ENCODE results near the gene CD2BP2. TPM values are rescaled to one million over a fixed set of nuclear protein-coding genes. Genes with fewer than 3 reads are reported as not detected.
"Not testable (repeated sequence)": the region's sequence is repeated elsewhere in the genome, so short reads cannot be mapped to it uniquely, and the experiment has no call there.

The CD2BP2 gene
- 20.7 and 22.8 TPM in 2 replicates for total RNA-seq (2014; rRNA removed; shearing (Covaris generic))

DNA sequence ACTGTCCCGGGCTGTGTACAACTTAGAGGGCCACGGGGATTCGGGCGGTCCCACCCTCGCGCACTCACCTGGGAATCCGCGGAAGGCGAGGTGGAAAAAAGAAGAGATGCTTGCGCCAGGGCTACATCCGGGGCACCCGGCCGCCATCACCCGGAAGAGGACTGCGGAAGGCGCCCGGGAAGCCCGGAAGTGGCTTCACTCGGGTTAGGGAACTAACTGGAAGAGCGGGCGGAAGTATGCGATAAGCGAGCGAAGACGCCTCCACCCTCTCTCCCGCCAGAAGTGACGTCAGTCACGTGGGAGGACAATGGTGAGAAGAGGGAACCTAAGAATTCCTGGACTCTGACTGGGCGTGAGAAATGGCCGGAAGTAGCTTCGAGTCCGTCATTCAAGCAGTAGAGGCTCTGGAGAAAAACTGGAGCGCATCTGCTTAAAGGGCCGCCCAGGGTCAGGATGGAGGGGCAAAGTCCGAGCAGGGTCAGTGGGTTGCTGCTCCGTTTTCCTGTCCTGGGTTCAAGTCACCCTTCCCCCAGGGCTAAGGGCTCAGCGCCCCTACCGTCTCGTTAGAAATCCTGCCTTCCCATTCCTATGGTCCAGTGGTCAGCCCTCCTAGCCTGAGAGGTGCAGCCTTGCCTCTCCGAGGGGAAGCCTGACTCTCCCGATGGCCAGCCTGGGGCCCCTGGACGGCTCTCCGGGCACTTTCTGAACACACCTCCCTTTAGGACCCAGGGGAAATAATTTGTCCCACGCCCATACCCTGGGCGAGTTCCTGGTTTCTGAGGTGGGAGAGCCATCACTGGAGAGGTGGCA, at the start of gene CD2BP2:
Gene CD2BP2, minus strand, starts transcription at position 165 of the 810 bp plus-strand sequence. CDS start 627 bp downstream, outside the sequence.
- DNase-seq (ENCODE audit: low read depth): peak; percentile 99

DNA sequence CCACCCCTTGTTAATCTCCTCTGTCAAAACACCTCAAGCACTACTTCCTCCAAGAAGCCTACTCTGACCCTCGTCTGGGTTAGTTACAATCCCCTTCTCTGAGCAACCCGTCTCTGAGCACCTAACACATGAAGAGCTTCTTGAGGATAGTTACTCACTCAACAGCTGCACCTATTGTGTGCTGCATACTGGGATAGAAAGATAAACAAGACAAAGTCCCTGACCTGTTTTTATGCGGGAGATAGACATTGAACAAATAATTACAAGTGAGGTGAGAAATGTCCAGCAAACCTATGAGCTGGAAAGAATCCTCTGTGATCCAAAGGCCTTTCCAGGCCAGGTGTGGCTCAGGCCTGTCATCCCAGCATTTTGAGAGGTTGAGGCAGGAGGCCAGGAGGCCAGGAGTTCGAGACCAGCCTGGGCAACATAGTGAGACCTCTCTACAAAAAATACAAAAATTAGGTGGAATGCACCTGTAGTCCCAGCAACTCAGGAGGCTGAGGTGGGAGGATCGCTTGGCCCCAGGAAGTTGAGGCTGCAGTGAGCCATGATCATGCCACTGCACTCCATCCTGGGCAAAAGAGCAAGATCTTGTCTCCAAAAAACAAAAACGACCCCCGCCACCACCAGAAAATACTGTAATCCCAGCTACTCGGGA, 46.8 kb upstream of the CD2BP2 start:
- no peak for DNase-seq (ENCODE audit: low read depth)

DNA sequence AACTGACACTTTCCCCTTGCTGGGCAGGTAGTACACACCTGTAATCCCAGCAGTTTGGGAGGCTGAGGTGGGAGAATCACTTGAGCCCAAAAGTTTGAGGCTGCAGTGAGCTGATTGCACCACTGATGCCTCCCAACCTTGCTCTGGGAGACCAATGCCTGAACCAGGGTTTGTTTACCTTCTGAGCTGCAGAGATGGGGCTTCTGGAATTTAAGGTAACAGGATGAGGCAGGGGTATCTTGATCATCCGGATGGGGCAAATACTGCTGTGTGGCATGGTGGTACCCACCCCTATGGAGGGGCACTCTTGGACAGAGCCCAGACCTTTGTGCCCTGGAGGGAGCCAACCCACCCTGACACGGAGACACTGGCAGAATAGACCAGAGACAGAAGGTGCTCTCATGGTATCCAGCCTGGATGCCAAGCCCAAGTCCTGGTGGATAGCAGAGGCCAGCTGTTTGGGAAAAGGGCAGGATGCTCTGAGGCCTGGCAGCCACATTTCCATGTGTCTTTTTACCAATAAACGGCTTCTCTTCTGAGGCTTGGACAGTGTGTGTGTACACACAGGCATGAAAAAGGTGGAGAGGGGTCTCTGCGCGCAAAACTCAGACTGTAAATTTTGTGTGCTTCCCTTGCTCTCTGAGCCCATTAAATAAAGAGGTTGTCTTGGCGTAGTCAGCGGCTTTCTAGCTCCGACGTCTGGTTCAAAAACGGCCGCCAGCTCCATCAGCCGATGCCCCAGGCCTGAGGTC, 44.5 kb upstream of the CD2BP2 start:
- no peak for DNase-seq (ENCODE audit: low read depth)

DNA sequence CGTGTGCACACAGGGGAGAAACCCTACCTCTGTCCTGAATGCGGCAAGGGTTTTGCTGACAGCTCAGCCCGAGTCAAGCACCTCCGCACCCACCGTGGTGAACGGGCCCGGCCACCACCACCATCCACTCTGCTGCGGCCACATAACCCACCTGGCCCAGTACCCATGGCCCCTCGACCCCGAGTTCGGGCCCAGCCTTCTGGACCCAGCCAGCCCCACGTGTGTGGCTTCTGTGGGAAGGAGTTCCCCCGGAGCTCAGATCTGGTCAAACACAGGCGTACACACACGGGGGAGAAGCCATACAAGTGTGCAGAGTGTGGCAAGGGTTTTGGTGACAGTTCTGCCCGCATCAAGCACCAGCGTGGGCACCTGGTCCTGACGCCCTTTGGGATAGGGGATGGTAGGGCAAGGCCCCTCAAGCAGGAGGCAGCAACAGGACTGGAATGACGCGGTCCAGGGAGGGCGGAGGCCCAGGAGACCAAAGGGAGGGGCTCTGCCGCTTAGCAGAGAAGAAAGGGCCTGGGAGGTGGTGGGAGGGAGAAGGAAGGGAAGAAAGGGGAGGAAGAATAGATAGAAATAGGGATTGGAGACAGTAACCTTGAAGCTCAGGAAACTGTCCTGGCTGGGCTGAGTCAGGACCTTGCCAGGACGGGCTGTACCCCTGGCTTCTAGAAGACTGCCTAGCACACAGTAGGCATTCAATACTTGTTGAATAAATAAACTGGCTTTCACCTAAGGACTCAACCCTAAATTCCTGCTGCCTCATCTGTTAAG, 43.7 kb upstream of the CD2BP2 start:
- no peak for DNase-seq (ENCODE audit: low read depth)

DNA sequence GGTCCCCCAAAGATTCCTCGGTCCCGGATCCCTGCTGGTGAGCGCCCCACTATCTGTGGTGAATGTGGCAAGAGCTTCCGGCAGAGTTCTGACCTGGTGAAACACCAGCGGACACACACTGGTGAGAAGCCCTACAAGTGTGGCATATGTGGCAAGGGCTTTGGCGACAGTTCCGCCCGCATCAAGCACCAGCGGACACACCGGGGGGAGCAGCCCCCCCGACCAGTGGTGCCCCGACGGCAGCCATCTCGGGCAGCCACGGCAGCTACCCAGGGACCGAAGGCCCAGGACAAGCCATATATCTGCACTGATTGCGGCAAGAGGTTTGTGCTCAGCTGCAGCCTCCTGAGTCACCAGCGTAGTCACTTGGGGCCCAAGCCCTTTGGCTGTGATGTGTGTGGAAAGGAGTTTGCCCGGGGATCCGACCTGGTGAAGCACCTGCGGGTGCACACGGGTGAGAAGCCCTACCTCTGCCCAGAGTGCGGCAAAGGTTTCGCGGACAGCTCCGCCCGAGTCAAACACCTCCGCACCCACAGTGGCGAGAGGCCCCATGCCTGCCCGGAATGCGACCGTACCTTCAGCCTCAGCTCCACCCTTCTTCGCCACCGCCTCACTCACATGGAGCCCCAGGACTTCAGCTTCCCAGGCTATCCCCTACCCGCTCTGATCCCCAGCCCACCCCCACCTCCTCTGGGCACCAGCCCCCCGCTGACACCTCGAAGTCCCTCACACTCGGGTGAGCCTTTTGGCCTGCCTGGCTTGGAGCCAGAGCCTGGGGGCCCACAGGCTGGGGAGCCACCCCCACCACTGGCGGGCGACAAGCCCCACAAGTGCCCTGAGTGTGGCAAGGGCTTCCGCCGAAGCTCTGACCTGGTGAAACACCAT, 42.9 kb upstream of the CD2BP2 start:
- DNase-seq (ENCODE audit: low read depth): no peak

DNA sequence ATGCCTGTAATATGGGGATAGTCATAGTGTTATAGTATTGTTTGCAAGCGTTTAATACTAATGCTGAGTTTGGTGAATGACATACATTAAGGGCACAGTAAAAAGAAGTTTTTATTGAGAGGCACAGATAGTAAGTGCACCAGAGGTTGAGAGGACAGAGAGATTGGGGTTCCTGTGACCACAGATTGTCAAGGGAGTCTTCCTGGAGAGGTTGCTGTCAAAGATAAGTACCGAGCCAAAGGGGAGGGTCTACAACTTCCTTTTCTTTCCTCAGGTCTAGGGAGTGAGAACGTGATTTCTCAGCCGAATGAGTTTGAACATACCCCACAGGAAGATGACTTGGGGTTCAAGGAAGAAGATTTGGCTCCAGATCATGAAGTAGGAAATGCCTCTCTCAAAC, 41.9 kb upstream of the CD2BP2 start:
- no peak for DNase-seq (ENCODE audit: low read depth)

DNA sequence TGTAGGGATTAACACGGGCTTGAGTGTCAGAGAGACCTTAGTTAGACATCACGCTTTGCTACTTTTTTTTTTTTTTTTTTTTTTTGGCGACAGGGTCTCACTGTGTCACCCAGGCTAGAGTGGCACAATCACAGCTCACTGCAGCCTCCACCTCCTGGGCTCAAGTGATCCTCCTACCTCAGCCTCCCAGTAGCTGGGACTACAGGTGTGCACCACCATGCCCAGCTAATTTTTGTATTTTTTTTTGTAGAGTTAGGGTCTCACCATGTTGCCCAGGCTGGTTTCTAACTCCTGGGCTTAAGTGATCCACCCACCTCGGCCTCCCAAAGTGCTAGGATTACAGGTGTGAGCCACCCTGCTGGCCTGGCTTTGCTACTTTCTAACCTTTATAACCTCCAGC, 41.5 kb upstream of the CD2BP2 start:
- DNase-seq (ENCODE audit: low read depth): not testable (repeated sequence)

DNA sequence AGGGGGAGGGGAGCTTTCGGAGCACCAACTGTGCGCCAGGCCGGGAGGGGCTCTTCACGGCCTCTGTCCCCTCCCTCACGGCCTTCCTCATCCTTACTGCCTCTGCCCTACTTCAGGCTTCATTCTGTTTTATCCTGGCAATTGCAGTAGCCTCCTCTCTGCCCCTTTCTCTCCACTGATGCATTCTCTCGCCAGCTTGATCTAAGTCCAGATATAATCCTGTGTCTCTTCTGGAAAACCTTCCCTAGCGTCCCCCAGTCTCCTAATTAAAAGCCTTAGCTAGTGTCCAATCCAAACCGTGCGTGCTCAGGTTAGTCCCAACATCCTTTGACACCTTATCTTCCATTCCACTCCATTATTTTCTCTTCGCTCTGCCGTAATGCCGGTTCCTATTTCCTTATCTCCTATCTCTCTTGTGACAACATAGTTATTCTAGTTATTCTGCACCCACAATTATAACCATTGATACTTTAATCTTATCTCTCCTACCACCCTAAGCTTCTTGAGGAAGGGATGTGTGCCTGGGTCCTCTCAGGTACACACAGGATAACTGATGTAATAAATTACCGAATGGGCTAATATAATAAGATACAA, 41.0 kb upstream of the CD2BP2 start:
- DNase-seq (ENCODE audit: low read depth): peak; percentile 26

DNA sequence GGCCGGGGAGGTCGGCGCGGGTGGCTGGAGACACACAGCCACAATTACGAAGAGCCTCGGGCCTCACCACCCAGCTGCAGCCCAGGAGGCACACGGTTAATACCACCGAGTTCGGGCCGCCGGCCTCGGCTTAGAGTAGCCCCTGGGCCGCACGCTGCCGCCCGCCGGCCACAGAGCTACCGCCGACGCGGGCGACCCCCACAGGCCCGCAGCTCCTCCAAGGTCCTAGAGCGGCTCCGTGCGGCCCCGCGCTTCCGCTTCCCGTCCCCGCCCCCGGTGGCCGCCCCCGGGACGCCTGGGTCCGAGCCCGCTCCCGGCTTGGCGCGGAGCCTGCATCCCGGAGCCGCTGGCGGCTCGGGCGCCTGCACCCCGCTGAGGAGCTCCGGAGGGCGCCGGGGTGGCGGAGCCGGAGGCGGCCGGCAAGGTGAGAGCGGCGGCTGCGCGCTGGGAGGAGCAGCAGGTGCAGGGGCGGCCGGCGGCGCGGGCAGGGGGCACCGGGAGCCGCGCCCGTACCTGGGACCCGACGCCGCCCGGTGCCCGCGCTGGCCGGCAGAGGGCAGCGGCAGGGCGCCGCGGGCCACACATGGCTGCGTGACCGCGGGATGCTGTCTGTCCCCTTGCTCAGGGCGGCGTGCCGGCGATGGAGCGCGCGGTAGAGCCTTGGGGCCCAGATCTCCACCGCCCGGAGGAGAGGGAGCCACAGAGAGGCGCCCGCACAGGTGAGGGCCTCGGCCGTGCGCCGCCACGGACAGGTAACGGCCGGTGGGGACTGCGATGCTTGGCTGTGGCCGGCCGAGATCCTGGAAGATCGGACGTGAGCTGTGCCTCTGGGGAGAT, 40.3 kb upstream of the CD2BP2 start, which contains the start of gene ZNF48:
Gene ZNF48, plus strand, starts transcription at position 266 of the 837 bp plus-strand sequence. Its CDS starts 375 bp downstream, at position 641.
- peak; percentile 80 for DNase-seq (ENCODE audit: low read depth)

DNA sequence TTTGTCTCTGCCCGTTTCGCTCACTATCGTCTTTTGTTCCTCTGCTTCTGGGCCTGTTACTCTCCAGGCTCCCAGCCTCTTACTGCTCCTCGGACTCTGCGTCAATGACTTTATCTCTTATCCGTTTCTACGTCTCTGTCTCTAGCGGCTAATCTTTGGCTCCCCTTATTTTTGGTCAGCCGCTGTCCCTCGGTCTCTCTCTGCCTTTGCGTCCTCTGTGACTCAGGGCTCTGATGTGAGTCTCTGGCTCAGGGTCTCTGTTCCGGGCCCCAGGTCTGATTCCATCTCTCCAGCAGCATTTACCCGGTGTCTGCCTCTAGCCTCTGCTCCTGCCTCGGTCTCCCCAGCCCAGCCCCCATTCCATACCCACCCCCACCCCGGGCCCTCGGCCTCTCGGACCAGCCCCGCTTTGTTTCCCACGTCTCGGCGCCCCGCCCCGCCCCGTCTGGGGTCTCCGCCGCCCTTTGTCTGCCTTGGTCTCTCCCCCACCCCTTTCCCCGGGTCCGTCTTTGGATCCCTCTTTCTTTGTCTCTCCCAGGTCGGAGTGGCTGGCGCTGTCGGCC, 39.6 kb upstream of the CD2BP2 start:
- DNase-seq (ENCODE audit: low read depth): no peak

DNA sequence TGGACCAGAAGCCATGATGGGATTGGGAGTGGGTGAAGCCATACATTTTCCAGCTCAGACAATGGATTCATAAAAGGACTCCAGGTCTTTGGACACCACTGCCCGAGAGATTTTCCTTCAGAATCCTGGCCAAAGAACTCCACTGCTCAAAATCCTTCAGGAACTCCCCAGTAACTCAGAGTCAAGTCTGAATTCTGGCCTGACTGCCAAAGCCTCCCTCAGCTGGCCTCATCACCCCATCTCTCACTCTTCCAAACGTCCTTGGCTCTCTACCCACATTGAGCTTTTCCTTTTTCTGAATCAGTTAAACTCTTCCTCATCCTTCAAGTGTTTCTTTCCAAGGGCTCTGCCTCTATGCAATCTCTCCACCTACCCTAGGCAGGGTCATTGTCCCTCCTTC, 28.4 kb upstream of the CD2BP2 start:
- DNase-seq (ENCODE audit: low read depth): no peak

DNA sequence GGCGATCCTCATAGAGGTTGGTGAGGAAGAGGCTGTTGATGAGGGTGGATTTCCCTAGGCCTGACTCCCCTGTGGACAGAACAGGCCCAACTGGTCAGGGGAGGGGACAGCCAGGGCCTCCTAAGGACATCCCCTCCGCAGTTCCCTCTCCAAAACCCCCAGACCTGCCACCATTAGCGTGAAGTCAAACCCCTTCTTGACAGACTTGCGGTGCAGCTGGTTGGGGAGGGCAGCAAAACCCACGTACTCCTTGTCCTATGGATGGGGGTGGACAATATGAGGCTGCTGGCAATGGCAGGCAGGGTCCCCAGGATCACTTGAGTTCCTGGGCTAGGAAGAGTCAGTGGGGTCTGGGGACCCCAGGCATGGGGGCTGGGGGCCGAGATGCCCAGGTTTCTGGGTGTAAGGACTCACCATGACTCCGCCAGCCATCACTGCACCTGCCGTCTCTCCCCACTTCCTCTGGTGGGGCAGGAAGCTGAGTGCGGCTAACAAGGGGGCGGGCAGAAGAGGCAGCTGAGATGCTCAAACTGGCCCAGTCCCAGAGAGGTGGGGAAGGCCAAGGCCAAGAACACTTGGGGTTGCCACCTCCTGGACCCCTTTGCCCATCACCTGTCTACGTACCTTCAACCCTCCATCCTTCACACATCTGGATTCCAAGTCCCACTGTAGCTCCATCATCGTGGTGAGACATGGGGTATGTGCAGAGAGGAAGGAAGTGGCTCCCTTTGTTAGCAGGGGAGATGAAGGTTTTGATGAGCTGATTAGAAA, 27.2 kb upstream of the CD2BP2 start, which contains the start of gene SEPTIN1:
Gene SEPTIN1, minus strand, starts transcription at position 451 of the 771 bp plus-strand sequence. Its CDS starts 19 bp downstream, at position 432.
- no peak for DNase-seq (ENCODE audit: low read depth)

DNA sequence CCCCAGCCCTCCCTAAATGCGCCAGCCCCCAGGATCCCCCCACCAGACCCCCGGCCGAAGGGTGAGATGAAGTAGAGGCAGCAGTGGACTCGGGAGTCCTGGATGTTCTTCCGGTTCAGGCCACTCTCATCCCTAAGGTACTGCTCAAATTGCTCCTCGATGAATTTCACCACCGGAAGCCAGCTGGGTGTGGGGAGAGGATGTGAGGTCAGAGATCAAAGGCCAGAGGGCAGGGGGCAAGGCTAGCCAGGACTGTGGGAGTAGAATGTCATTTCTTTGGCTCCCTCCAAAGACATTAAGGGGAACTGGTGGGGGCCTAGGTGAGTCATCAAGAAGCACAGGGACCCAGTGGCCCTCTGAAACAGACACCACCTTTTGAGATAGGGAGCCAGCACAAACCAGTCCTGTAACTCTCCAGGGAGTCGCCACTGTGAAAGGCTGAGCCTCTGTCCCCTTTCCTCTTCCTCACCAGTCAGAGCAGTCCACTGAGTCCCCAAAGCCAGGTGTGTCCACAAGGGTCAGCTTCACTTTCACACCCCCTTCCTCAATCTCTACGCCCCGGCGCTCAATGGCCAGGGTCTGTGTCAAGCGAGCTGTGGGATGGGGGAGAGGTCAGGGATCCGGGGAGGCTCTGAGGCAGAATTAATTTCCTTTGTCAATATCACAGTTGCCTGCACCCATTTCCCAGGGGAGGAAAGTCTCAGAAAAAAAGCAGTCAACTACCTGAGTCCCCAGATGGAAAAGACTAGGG, 26.4 kb upstream of the CD2BP2 start:
- DNase-seq (ENCODE audit: low read depth): no peak

DNA sequence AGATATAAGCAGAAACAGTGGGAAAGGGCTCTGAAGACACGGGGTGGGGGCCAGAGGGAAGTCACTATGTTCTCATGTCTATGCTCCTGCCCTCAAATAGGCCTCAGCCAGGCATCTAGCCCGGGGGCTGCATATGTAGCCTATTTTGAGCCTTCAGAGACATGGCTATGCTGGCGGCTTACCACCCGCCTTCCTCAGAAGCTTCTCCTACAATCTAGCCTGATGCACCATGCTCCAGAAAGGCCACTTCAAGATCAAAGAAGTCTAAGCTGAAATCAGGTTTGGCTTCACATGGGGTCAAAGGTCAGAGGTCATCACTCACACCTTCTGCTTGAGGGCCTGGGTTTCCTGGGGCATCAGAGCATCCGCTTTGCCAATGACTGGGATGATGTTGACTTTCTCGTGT, 25.7 kb upstream of the CD2BP2 start:
- no peak for DNase-seq (ENCODE audit: low read depth)

DNA sequence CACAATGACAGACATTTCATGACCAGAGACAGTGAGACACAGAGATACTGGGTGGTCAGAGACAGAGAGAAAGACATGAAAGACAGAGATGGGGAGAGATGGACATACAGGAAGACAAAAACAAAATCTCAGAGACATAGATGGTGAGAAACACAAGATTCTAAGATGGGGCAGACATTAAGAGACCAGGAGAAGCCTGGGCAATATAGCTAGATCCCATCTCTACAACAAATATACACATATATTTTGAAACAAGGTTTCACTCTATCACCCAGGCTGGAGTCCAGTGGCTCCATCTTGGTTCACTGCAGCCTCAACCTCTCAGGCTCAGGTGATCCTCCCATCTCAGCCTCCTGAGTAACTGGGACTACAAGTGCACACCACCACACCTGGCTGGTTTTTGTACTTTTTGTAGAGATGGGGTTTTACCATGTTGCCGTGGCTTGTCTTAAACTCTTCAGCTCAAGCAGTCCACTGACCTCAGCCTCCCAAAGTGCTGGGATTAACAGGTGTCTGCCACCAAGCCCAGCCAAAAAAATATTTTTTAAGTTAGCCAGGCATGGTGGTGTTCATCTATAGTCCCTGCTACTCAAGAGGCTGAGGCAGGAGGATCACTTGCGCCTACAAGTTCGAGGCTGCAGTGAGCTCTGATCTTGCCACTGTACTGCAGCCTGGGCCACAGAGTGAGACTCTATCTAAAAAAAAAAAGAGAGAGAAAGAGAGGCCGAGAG, 25.1 kb upstream of the CD2BP2 start:
- no peak for DNase-seq (ENCODE audit: low read depth)

DNA sequence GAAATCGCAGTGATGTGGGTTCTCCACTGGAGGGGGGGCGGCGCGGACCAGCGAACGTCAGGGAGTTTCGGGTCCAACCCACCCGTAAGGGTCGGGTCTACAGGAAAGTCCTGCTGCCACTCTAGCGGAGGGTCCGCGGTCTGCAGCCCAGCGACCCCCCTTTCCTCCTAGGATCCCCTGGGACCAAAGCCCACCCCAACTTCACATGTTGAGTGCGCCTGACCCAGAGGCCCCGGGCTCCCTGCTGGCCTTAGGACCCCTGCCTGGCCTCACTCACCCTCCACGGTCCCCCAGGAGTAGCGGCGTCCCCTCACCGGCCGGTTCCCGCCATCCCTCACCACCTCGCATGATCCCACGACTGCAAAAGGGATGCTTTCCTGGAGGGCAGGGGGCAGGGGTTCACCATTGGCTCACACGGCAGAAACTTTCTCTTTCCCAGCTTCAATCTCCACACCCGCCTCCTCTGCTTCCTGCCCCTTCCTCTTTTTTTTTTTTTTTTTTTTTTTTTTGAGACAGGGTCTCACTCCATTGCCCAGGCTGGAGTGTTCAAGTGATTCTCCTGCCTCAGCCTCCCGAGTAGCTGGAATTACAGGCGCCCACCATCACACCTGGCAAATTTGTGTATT, 24.2 kb upstream of the CD2BP2 start:
- DNase-seq (ENCODE audit: low read depth): no peak
